GM21576 (cell line): ENCODE measurements around the gene OR2H1.

Experiments
- ATAC-seq: cut with Tn5 transposase; IDR thresholded peaks from one replicate; pipeline ENCODE4 v1.9.1; 2021; ENCODE audit warnings: mild to moderate bottlenecking, moderate library complexity; ENCODE audit not compliant: unreplicated experiment

The OR2H1 gene

DNA sequence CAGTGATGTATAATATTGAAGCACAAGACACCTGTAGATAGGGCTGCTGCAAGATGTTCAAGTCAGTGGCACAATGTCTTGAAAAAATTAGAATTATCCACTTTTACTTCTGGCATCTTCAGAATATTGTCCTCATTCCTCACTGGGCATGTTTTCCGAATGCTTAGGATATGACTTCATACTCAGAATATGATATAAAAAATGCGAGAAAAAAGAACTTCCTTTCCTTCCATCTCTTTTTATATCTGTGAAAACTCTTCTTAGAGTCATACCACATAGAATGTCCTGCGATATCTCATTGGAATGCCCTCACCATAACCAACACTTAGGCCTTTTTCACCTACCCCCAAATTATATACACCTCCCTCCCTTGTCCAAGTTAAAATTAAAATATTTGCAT lies 26.2 kb downstream of the OR2H1 start:
- no peak for ATAC-seq

DNA sequence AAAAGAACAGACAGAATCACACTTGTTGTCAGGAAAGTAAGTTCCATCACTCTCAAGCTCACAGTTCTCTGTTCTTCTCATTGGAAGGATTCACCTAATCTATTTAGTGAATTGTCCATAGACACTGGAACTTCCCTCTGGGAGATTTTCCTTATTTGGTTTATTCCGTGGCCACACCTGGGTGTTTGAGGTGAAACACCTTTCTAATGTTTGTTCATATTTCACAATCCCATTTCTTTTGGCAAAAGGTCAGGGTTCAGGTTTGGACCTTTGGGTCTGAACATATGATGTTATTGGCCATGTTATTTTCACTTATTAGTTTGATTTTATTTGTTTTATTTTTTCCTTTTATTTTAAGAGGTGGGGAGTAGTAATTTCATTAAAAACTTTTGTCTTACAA lies 26.8 kb downstream of the OR2H1 start:
- no peak for ATAC-seq

DNA sequence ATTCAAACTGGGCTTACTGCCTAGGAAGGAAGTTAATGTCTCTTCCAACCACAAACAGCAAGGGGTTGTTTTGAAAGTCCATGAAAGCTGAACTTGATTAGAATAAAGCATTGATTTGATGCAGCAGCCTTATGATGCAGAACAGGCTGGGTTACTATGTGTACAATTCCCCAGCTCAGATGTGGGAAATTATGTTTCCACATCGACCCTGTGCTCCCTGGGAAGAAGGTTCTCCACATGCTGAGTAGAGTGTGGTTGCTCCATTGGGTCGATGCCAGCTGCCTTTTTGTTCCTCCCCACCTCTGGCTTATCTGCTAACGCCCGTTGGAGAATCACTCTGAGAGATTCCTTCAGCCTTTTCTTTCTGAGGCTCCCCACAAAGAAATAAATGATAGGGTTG lies 29.6 kb downstream of the OR2H1 start:
- no peak for ATAC-seq

DNA sequence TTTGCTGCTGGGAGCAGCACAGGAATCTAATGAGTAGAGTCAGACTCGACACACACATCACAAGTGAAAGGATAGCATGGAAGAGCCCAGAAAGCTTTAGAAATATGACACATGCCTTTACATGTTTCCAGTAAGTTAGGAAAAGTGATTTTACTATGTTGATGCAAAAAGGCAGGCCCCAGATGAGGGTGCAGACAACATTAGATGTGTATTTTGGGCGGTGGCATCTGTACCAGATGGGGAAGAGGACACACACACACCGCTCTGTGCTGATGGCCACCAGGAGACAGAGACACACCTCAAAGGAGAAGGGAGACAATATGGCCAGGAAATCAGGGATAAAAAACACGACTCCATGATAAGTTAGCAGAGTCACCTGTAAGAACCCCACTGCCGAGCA lies 30.2 kb downstream of the OR2H1 start:
- ATAC-seq, result no peak

DNA sequence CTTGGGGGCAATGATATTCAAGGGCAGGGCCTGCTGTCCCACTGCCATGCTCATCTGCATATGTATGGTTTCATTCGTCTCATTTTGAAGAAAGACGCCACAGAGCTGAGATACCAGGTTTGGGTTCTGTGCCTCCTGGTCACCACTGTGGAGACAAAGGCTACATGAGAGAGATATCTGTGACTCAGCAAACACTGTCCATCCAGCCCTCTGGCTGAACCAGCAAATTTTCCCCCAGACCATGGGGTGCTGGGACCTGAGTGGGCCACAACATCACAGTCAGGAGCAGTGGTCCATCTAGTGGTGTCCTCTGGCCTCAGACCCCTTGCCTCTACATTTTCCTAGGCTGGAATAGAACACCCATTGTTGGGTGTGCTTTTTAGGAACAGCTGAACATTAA lies 30.7 kb downstream of the OR2H1 start, which contains the start of gene MAS1L:
TSS of gene MAS1L (minus strand) at position 297 of the 400 bp plus-strand sequence. CDS start at position 243, 54 bp downstream.
- no peak for ATAC-seq

DNA sequence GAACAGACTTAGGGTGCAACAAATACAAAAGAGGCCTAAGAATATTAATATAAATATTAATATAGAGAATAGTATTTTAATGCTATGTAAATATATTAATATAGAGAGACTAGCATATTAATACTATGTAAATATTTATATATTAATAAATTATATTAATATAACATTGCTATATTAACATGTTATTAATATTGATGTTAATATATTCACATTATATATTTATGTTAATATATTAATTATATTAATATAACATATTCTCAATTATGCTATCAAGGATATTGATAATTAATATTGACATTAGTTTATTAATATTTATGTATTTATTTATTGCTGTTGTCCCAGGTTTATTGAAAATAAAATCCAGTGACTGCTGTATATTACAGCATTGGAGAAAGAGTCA lies 31.9 kb downstream of the OR2H1 start:
- ATAC-seq, result no peak

DNA sequence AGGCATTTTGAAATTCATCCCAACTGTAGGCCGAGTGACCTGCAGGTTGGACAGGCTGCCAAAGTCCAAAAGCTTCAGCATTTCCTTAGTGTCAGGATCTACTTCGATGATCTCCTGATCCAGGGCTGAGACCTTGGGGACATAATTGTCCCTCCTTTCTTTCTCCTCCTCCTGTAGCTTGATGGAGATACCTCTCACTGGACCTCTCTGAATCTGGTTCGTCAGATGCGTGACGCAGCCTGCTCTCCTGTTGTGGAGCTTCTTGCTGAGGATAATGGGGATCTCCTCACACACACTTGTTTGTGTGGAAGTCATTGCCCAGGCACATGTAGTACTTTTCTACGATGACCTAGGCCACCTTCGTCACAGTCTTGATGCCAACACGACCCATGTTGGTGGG lies 32.3 kb downstream of the OR2H1 start:
- ATAC-seq, result no peak

DNA sequence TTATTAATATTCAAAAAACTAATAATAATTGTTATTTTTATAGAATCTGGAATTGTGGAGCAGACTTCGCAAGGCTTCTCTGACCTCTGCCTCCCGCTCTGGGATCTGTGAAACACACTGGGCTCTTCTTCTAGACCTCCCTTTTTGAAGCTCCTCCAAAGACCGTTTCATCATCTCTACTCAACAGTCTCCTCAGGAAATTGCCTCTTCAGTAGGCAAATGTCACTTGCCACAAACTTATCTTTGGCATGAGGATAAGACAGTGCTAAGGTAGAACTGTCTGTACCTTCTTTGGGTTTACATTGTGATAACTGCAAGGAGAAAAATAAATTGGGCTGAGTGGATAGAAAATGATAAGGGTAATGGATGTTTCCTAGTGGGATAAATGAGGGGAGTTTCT lies 33.1 kb downstream of the OR2H1 start:
- no peak for ATAC-seq

DNA sequence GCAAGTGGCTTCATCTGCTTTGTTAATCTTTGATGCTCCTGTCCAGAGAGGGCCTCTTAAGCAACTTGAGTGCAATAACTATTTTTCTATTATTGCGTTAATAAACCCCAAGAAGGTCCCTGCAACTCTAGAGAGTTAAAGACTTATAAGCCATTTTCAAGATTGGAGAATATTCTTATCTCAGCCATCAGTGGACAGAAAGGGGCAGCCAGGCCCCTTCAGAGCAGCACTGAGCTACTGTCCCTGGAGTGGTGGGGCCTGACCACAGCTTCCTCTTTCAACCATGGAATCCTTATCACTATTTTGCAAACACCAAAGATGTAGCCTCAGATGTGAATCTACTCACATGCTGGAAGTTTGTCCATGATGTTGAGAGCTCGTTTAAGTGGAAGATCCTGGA lies 33.6 kb downstream of the OR2H1 start:
- ATAC-seq, result no peak

DNA sequence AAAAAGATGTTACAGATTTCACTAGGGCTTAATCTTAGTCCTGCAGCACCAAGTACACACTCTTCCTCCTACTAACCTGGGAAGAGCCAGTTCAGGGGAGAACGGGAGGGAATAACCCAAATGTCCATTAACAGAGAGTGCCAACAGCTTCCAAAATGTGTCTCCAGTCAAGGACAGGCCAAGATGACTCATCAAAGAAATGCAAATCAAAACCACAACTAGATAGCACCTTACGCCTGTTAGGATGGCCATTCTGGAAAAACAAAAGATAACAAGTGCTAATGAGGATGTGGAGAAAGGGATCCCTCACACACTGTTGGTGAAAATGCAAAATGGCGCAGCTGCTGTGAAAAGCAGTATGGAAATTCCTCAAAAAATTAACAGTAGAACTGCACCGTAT lies 34.6 kb downstream of the OR2H1 start:
- no peak for ATAC-seq

DNA sequence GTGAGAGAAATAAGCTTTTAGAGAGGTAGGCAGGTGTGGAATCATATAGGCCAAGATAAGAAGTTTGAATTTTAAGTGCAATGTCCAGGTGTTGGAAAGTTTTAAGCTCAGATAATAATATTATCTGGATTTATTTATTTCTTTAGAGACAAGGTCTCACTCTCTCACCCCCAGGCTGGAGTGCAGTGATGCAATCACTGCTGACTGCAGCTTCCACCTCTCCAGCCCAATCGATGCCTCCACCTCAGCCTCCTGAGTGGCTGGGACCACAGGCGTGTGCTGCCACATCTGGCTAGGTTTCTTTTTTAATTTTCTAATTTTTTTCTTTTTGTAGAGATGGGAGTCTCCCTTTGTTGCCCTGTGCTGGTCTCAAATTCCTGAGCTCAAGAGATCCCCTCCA lies 36.3 kb downstream of the OR2H1 start:
- no peak for ATAC-seq

DNA sequence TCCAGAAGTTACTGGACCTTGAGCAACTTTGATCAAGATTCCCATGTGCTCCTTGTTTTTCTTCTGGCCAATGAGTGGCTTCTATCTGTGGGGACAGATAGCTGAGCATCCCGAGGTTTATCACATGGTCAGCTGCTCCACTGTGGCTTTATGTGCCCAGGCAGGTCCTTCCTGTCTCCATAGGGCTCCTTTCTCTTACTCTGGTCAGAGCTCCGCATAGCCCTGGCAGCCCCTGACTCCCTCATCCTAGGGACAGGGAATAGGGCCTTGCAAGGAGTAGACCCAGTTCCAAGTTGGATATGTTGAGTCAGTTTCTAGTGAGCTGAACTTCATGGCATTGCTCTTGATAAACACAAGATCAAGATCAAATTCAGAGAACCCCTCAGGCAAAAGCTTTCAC lies 37.2 kb downstream of the OR2H1 start:
- no peak for ATAC-seq

DNA sequence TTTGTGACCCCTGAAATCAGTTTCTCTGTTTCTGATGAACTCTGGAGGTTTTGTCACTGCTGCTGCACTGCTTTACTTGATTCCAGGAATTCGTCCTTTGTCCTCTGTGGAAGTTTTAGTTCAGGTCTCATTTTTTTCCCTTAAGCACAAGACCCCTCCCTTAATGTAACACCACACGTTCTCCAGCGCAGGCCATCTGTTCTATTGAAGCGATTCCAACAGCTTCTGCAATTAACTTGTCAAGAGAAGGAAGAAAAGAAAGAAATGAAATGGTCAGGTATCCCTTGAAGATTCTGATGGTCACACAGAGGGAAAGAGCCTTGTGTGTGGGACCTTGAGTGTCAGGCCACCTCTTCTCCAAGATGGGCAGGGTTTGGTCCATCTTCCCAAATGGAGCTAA lies 38.6 kb downstream of the OR2H1 start:
- no peak for ATAC-seq

DNA sequence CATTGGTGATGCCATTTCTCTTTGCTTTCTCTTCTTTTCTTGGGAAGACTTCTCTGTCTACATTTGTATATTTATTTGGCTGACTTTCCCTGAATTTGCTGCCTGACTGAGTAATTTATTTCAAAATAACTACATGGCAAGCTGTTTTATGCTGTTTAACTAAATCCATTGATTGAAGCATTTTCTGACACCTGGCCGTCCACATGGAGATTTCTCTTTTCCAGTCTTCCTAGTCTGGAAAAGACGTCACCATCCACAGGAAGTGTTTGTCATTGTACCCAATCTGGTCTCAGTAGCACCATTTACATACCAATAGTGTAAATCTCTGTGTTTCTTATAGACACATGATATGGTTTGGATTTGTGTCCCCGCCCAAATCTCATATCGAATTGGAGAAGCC lies 40.0 kb downstream of the OR2H1 start:
- no peak for ATAC-seq

DNA sequence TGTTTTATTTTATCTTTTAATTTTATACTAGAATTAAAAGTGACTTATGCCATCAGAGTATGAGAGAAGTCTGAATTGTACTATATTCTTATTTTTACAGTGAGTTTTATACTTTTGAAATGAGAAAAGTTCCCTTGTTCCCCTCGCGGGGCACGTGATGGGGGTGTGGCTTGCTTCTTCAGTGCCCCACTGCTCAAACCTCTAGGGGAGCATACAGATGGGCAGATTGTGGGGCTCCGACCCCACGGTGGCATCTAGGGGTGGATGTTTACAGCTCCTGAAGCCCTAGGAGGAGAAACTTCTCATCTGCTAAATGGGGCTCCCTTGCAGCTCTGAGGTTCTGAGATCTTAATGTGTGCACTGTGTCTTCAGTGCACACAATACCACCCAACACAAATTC lies 42.7 kb downstream of the OR2H1 start:
- ATAC-seq, result no peak

DNA sequence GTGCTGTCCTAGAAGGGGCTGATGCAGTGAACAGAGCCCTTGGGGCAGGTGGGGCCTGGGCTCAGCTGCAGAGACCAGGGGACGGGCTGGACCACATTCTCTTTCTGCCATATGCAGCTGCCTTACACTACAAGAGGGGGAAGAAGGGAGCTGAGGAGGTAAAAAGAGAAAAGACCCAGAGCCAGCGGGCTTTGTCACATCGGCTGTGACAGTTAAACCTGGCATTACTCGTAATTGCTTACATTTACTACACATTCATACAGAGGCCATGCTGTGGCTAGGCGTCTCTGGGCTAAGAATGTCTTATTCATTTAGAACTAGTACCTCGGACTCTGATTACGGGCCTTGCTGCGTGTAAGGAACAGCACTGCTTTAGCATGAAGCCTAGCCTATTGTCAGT lies 43.6 kb downstream of the OR2H1 start:
- no peak for ATAC-seq

DNA sequence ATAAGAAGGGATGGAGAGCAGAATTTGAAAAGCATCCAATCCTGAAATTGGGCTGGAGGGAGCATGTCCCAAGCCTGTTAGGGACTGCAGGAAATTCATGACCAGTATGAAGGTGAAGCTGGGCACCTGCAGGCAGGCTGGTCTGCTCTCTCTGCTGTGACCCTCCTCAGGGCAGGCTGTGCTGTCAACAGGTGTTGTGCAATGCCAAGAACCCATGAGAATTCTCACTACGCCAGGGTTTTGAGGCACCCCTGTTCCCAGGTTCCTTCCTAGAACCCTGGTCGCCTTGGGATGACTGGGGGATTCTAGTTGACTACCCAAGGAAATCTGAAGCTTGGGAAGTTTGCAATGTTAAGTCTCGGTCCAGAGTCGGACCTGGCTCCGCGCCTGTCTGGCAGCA lies 44.2 kb downstream of the OR2H1 start:
- no peak for ATAC-seq

DNA sequence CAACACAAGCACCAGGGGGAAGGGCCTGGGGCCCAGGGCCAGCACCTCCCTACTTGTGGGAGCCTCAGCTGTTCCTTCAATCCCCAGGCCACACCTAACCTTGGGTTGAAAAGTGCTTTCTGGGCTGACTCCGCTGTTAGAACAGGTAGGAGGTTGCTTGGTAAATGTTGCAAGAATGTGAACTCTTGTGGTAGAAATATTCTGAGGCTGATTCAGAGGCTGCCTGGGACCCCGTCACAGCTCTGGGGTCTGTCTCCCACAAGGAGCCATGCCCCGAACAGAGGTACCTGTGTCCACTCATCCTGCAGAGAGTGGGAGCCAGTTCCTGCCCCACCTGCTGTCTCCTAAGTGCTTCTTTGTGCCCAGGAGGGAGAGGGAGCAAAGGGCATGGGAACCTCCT lies 45.2 kb downstream of the OR2H1 start:
- ATAC-seq, result no peak

DNA sequence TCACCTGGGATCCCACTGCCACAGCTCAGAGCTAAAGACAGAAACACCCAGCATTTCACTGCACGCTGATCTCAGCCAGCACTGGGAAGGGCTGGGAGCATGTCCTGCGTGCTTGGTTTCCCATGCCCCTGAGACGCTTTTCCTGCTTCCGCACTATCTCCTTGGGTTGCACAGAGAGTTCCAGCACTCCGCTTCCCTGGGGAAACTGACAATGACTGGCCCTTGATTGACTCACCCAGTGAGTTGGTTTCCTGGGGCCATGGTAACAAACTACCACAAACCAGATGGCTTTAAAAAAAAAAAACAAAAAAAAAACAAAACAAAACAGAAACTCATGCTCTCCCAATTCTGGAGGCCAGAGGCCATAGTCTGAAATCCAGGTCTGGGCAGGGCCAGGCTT lies 45.6 kb downstream of the OR2H1 start:
- no peak for ATAC-seq

DNA sequence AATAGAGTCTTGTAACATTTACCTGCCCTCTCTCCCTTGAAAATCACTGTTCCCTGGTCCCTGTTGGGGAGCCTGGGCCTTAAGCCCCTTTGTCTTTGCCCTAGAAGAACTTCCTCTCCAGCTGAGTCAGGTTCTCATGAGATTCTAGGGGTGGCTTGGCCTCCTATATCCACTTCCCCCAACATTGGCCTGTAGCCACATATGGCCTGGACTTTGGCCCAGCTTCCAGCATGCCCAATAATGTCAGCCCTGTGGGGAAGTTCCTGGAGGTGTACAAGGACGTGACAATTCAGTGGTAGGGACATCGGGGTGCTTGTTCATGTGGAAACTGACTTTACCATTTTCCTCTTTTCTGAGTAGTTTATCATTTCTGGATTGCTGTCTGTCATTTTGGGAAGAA lies 48.0 kb downstream of the OR2H1 start:
- ATAC-seq, result no peak

DNA sequence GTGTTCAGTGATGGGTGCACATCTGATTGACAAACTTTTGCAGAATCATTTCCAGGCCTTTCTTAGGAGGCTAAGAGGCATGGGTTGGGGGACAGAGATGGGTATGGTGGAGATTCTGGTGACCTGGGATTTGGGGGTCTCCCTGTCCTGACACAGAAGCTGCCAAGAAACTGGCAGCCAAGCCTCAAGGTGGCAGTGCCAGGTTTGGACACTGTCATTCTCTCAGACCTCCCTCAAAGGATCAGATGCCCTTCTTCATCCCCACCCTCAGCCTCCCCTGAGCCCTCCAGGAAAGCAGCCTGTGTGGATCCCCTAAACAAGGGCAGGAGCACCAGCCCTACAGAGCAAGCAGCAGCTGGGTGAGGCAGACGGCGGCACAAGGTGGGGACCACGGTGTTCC lies 48.9 kb downstream of the OR2H1 start:
- no peak for ATAC-seq

DNA sequence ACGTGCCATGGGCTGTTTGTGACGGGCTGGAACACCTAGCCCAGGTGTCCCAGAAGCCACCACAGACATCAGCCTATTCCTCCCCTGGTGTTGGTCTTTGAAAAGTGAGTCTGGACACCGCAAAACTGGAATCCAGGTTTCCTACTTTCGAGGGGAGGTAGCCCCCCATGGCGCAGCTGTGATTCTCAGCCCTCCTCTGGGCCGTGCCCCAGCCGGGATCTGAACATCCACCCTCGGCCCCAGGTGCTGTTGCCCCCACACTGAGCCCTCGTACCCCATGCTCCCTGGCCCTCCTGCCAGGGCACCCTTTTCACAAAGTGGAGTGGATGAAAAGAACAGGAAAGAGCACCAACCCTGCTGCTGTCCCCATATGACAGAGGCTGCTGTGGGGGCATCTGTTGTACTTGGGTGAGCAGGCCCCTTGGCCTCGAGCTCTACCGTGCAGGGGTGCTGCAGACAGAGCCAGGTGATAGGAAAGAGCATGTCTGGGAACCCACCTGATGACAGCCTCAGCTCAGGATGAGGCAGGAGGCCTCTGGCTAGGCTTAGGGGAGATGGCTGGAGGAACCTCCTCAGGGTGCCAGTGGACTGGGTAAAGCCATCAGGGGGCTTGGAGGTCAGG lies 49.6 kb downstream of the OR2H1 start:
- no peak for ATAC-seq

DNA sequence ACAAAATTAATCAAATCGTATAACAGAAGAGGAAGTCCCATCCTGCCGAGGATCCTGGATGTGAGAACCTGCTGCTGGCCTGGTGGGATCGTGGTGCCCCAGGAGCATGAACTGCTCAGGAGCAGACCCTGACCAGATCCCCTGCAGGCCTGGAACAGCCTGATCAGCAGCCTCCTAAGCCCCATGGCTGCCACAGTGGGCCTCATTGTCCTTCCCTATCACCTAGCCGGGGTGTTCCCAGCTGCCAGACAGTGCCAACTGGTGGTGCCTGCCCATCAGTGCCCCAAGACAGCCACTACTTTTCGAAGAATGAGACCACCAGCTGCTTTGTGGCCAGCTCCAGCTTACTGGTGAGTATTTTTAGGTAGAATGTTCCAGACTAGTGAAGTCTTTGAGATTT lies 50.4 kb downstream of the OR2H1 start:
- ATAC-seq, result no peak

DNA sequence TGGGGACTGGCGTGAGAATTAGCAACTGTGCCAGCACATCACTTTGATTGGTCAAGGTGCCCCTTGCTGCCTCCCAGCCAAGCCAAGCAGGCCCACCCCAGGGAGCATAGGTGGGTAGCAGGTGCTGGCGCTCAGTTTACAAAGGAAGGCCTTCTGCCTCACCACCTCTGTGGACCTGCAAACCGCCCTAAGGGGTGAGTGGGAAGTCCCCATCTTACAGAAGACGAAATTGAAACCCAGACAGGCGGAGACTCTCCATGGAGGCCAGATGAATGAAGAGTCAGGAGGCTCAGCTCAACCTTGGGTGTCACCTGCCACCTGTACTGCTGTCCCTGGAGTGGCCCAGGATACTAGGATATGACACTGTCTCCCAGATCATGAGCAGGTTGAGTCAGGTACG lies 52.3 kb downstream of the OR2H1 start:
- ATAC-seq, result peak; percentile 91
